Activated CD4-positive, alpha-beta T cell treated with anti-CD3 and anti-CD28 coated beads for 4 hours (primary cell): ENCODE data around the gene WDFY1.

ENCODE experiments used
- DNase-seq, 2 donors: peaks; one replicate each; pipeline ENCODE4 v3.0.0-alpha.2; 2020

The WDFY1 gene

GRCh38 chr2:223929571-223930102 lies 15.5 kb downstream of the WDFY1 start:
- no peak for DNase-seq

GRCh38 chr2:223928113-223929006 lies 16.8 kb downstream of the WDFY1 start:
- no peak for DNase-seq

- DNase-seq = no peak
Measured at GRCh38 chr2:223925106-223925505, 20.0 kb downstream of the WDFY1 start.

GRCh38 chr2:223923976-223924375 lies 21.2 kb downstream of the WDFY1 start:
- no peak for DNase-seq

GRCh38 chr2:223922308-223922707 lies 22.8 kb downstream of the WDFY1 start:
- DNase-seq = no peak

GRCh38 chr2:223921204-223921603 lies 23.9 kb downstream of the WDFY1 start:
- DNase-seq = no peak

GRCh38 chr2:223920109-223920508 lies 25.0 kb downstream of the WDFY1 start:
- DNase-seq = no peak

GRCh38 chr2:223918671-223919134 lies 26.4 kb downstream of the WDFY1 start:
- DNase-seq = no peak

- no peak for DNase-seq
Measured at GRCh38 chr2:223916181-223916920, 28.8 kb downstream of the WDFY1 start.

GRCh38 chr2:223915071-223915470 lies 30.1 kb downstream of the WDFY1 start:
- DNase-seq = no peak

GRCh38 chr2:223914324-223914723 lies 30.8 kb downstream of the WDFY1 start:
- no peak for DNase-seq

GRCh38 chr2:223909001-223909741 lies 36.0 kb downstream of the WDFY1 start:
- no peak for DNase-seq

- DNase-seq = no peak
Measured at GRCh38 chr2:223908304-223908998, 36.7 kb downstream of the WDFY1 start.

GRCh38 chr2:223905996-223906395 lies 39.1 kb downstream of the WDFY1 start:
- no peak for DNase-seq

GRCh38 chr2:223901854-223902253 lies 43.3 kb downstream of the WDFY1 start:
- DNase-seq = no peak

GRCh38 chr2:223901311-223901710 lies 43.8 kb downstream of the WDFY1 start:
- DNase-seq = no peak

GRCh38 chr2:223900531-223900930 lies 44.6 kb downstream of the WDFY1 start:
- no peak for DNase-seq

GRCh38 chr2:223900066-223900465 lies 45.1 kb downstream of the WDFY1 start:
- no peak for DNase-seq

- no peak for DNase-seq
Measured at GRCh38 chr2:223897669-223898330, 47.3 kb downstream of the WDFY1 start.

- DNase-seq = no peak
Measured at GRCh38 chr2:223896833-223897311, 48.3 kb downstream of the WDFY1 start.

- no peak for DNase-seq
Measured at GRCh38 chr2:223894968-223895367, 50.2 kb downstream of the WDFY1 start.

- no peak for DNase-seq
Measured at GRCh38 chr2:223894009-223894408, 51.1 kb downstream of the WDFY1 start.
